PC-3 (cell line): ENCODE results near the gene MEGF10. TPM values are rescaled to one million over a fixed set of nuclear protein-coding genes. Genes with fewer than 3 reads are reported as not detected.

Source experiments
- ATAC-seq: fragments of 200-7000 bp; cut with Tn5 transposase; 2 replicates; pipeline ENCODE4 v1.9.1; 2020; ENCODE audit warnings: mild to moderate bottlenecking, moderate library complexity
- BruUV-seq: library from RNA; stranded (reverse); fragments of 400-500 nt; replicated peaks from 2 replicates; lab custom pipeline; 2021; lab: Mats Ljungman, UMichigan
- CTCF ChIA-PET: fragments of 300-600 bp; sonication (Branson Sonifier 250); formaldehyde crosslinking; loops from one replicate; lab custom pipeline; 2022; ENCODE audit warnings: antibody characterized with exemption; lab: Charles Lee
- POLR2A ChIA-PET: fragments of 300-600 bp; sonication (Branson Sonifier 250); formaldehyde crosslinking; loops from one replicate; lab custom pipeline; 2022; ENCODE audit warnings: antibody characterized with exemption; ENCODE audit not compliant: unreplicated experiment; lab: Charles Lee
- DNase-seq: peaks from one replicate; pipeline ENCODE4 v3.0.0-alpha.2; 2015
- H2AFZ ChIP-seq: fragments of 300-600 bp; sonication (generic); 2 replicates; pipeline ENCODE4 v1.6.0; 2016; ENCODE audit warnings: antibody characterized with exemption, low read length
- H3F3A ChIP-seq: fragments of 300-600 bp; sonication (generic); one replicate; pipeline ENCODE4 v1.6.0; 2017; ENCODE audit warnings: antibody characterized with exemption, low read length, control low read depth, mild to moderate bottlenecking; ENCODE audit not compliant: unreplicated experiment
- H3K27ac ChIP-seq: fragments of 300-600 bp; sonication (generic); 2 replicates; pipeline ENCODE4 v1.5.1; 2016; ENCODE audit warnings: mild to moderate bottlenecking, low read length
- H3K27me3 ChIP-seq: fragments of 300-600 bp; sonication (generic); 2 replicates; pipeline ENCODE4 v1.6.1; 2016; ENCODE audit warnings: low read length, mixed read lengths
- H3K36me3 ChIP-seq: fragments of 300-600 bp; sonication (generic); 2 replicates; pipeline ENCODE4 v1.6.1; 2016; ENCODE audit warnings: low read depth, mixed run types, low read length, mixed read lengths
- H3K4me1 ChIP-seq: fragments of 300-600 bp; sonication (generic); 2 replicates; pipeline ENCODE4 v1.5.1; 2016; ENCODE audit warnings: low read length; ENCODE audit not compliant: insufficient read depth
- H3K4me2 ChIP-seq: fragments of 300-600 bp; sonication (generic); 2 replicates; pipeline ENCODE4 v1.6.0; 2016; ENCODE audit warnings: low read length
- H3K4me3 ChIP-seq: fragments of 300-600 bp; sonication (generic); 2 replicates; pipeline ENCODE4 v1.5.1; 2016; ENCODE audit warnings: mild to moderate bottlenecking, low read length, mixed read lengths
- H3K79me2 ChIP-seq: fragments of 300-600 bp; sonication (generic); 2 replicates; pipeline ENCODE4 v1.6.1; 2017; ENCODE audit warnings: low read length, mixed read lengths
- H3K9ac ChIP-seq: fragments of 300-600 bp; sonication (generic); 2 replicates; pipeline ENCODE4 v1.6.0; 2016; ENCODE audit warnings: mild to moderate bottlenecking, low read length
- H3K9me2 ChIP-seq: fragments of 300-600 bp; sonication (generic); replicated peaks from 2 replicates; pipeline ENCODE4 v1.6.1; 2016; ENCODE audit warnings: mixed run types, low read length, mixed read lengths
- H3K9me3 ChIP-seq: fragments of 300-600 bp; sonication (generic); 2 replicates; pipeline ENCODE4 v1.6.1; 2016; ENCODE audit warnings: low read length, mixed read lengths
- H4K20me1 ChIP-seq: fragments of 300-600 bp; sonication (generic); 2 replicates; pipeline ENCODE4 v1.6.1; 2016; ENCODE audit warnings: low read length, mixed read lengths
- CTCF ChIP-seq: fragments of 300-600 bp; sonication (generic); conservative IDR thresholded peaks from 2 replicates; pipeline ENCODE4 v1.5.1; 2017; ENCODE audit warnings: antibody characterized with exemption, low read depth, mild to moderate bottlenecking, low read length
- EZH2 ChIP-seq: fragments of 300-600 bp; sonication (generic); IDR thresholded peaks from one replicate; pipeline ENCODE4 v1.6.1; 2017; ENCODE audit warnings: antibody characterized with exemption, mild to moderate bottlenecking, low read length; ENCODE audit not compliant: unreplicated experiment
- EZH2phosphoT487 ChIP-seq: fragments of 300-600 bp; sonication (generic); IDR thresholded peaks from 2 replicates; pipeline ENCODE4 v1.6.1; 2018; ENCODE audit warnings: mild to moderate bottlenecking, antibody characterized with exemption, low read length, borderline replicate concordance
- intact Hi-C: fragments of 100-400 bp; cut with micrococcal nuclease; formaldehyde crosslinking; loops from 2 replicates; pipeline ENCODE4 v1.9.0; 2023
- total RNA-seq: library from RNA; depleted of rRNA; stranded (reverse); fragments of >200 nt; gene quantifications from 2 replicates; pipeline ENCODE4 v1.2.3, GENCODE V29; 2014

Gene MEGF10
- total RNA-seq, 1 experiment from 2014 or later: not detected

GRCh38 chr5:127373858-127374491, 83.4 kb downstream of the MEGF10 start:
- Histone ChIP-seq H3F3A (no peaks in the 10 kb centered on the region), H3K9me2 (no peaks in the 10 kb centered on the region), H3K9ac (no peak overlapping the region), H3K27ac (no peak overlapping the region), H4K20me1 (no peaks in the 10 kb centered on the region), H3K9me3 (no peaks in the 10 kb centered on the region), H3K4me1 (no peaks in the 10 kb centered on the region), H2AFZ (no peak overlapping the region), H3K36me3 (no peaks in the 10 kb centered on the region), H3K4me3 (no peak overlapping the region), H3K4me2 (no peak overlapping the region), H3K27me3 (peaks cover 47% of the 10 kb centered on the region), H3K79me2 (no peaks in the 10 kb centered on the region)
- POLR2A ChIA-PET: no interaction called here
- TF ChIP-seq CTCF: peak; percentile 53
- no peak for TF ChIP-seq EZH2phosphoT487
- ATAC-seq: no peak
- BruUV-seq: no TSS peak
- DNase-seq: no peak
- CTCF ChIA-PET: no interaction called here
- intact Hi-C loops: no loop called here

GRCh38 chr5:127375124-127375523, 84.5 kb downstream of the MEGF10 start:
- intact Hi-C loops: no loop called here

More at GRCh38 chr5:127375124-127375523, 84.5 kb downstream of the MEGF10 start:
- Histone ChIP-seq H3F3A (no peaks in the 10 kb centered on the region), H2AFZ (no peak overlapping the region), H3K36me3 (no peaks in the 10 kb centered on the region), H3K27ac (no peak overlapping the region), H3K4me1 (no peaks in the 10 kb centered on the region), H3K9ac (no peak overlapping the region), H3K4me3 (no peak overlapping the region), H3K4me2 (no peak overlapping the region), H3K9me2 (no peaks in the 10 kb centered on the region), H4K20me1 (no peaks in the 10 kb centered on the region), H3K79me2 (no peaks in the 10 kb centered on the region), H3K9me3 (no peaks in the 10 kb centered on the region), H3K27me3 (peaks cover 35% of the 10 kb centered on the region)
- ChIA-PET CTCF (no interaction called here), POLR2A (no interaction called here)
- DNase-seq: no peak
- no TSS peak for BruUV-seq
- TF ChIP-seq EZH2phosphoT487: no peak
- TF ChIP-seq EZH2: no peak
- no peak for TF ChIP-seq CTCF
- ATAC-seq: no peak
